ENCODE data around the gene PGPEP1. TPM values are rescaled to one million over a fixed set of nuclear protein-coding genes. Genes with fewer than 3 reads are reported as not detected.

The PGPEP1 gene
- total RNA-seq, 1 experiment from 2014 or later, result 15.8 TPM

DNA sequence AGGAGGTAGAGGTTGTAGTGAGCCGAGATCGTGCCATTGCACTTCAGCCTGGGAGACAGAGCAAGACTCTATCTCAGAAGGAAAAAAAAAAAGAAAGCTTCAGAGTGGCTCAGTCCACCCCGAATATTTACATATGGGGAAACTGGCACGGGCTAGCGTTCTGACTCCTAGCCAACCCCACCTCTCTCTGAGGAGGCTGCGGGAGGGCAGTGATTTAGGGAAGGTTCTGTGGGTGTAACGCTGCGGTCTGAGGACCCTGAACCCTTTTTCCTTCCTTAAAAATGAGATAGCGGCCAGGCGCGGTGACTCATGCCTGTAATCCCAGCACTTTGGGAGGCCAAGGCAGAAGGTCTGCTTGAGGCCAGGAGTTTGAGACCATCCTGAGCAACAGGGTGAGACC, 52.0 kb downstream of the PGPEP1 start:
- ChIA-PET CTCF (no interaction called here), POLR2A (ENCODE audit: low non-redundant PET) (no interaction called here)
- intact Hi-C loops (cut with micrococcal nuclease; ENCODE audit: unreplicated experiment), result no loop called here
- Histone ChIP-seq H3K27ac (ENCODE audit: low read depth, low read length, poor library complexity, severe bottlenecking) (no peak overlapping the region), H3K9me3 (ENCODE audit: low read depth, low read length, poor library complexity, severe bottlenecking) (no peaks in the 10 kb centered on the region), H3K36me3 (ENCODE audit: insufficient read depth, low read length, poor library complexity, severe bottlenecking) (no peaks in the 10 kb centered on the region), H3K4me1 (ENCODE audit: insufficient read depth, low read length, poor library complexity, severe bottlenecking) (peaks cover 10% of the 10 kb centered on the region), H3K4me3 (ENCODE audit: low read depth, low read length, poor library complexity, severe bottlenecking) (no peak overlapping the region), H3K27me3 (replicated peaks; ENCODE audit: insufficient read depth, low read depth, low read length, poor library complexity) (no peaks in the 10 kb centered on the region)
- TF ChIP-seq EZH2 (IDR thresholded peaks at IDR 0.05; ENCODE audit: borderline replicate concordance, low read depth, low read length, poor library complexity, severe bottlenecking), result no peak
- TF ChIP-seq, protein P1, sequence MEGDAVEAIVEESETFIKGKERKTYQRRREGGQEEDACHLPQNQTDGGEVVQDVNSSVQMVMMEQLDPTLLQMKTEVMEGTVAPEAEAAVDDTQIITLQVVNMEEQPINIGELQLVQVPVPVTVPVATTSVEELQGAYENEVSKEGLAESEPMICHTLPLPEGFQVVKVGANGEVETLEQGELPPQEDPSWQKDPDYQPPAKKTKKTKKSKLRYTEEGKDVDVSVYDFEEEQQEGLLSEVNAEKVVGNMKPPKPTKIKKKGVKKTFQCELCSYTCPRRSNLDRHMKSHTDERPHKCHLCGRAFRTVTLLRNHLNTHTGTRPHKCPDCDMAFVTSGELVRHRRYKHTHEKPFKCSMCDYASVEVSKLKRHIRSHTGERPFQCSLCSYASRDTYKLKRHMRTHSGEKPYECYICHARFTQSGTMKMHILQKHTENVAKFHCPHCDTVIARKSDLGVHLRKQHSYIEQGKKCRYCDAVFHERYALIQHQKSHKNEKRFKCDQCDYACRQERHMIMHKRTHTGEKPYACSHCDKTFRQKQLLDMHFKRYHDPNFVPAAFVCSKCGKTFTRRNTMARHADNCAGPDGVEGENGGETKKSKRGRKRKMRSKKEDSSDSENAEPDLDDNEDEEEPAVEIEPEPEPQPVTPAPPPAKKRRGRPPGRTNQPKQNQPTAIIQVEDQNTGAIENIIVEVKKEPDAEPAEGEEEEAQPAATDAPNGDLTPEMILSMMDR (conservative IDR thresholded peaks at IDR 0.05; ENCODE audit: low read depth, low read length), result no peak
- no peak for DNase-seq (ENCODE audit: low spot score)
- no TSS peak for BruUV-seq (replicated peaks)

DNA sequence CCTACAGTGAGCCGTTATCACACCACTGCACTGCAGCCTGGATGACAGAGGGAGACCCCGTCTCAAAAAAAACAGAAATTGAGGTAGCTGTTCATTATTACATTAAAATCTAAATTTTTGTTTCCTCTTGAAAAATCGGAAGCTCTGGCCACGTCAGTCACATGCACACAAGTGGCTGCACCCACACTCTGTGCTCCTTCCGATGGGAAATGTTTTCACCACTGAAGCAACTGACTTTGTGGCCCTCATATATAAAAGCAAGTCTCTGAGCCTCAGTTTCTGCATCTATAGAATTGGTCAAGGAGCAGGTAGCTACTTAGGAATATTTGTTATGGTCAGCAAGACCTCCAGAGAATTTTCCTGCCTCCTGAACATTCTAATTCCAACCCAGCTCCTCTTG, 52.5 kb downstream of the PGPEP1 start:
- POLR2A ChIA-PET (ENCODE audit: low non-redundant PET), result no interaction called here
- CTCF ChIA-PET, result no interaction called here

DNA sequence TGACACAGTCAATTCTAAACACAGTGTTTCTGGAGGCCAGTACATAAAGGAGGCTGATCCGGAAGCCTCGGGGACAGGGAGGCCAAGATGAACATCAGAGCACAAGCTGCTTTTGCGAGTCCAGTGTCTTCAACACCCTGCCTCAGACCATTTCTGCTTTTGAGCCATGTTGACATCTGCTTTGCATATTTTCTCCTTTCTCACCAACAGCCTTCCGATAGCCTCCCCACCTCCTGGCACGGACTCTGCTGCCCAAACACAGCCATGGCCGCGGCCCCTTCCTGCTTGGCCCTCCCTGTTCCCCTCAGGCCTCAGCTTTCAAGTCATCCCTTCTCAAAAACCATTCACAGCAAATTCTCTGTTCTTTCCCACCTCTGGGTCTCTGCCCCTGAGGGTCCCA, 53.4 kb downstream of the PGPEP1 start:
- Histone ChIP-seq H3K27me3 (replicated peaks; ENCODE audit: insufficient read depth, low read depth, low read length, poor library complexity) (no peaks in the 10 kb centered on the region), H3K36me3 (ENCODE audit: insufficient read depth, low read length, poor library complexity, severe bottlenecking) (no peaks in the 10 kb centered on the region), H3K9me3 (ENCODE audit: low read depth, low read length, poor library complexity, severe bottlenecking) (no peaks in the 10 kb centered on the region), H3K4me1 (ENCODE audit: insufficient read depth, low read length, poor library complexity, severe bottlenecking) (peaks cover under 1% of the 10 kb centered on the region), H3K4me3 (ENCODE audit: low read depth, low read length, poor library complexity, severe bottlenecking) (no peak overlapping the region), H3K27ac (ENCODE audit: low read depth, low read length, poor library complexity, severe bottlenecking) (no peak overlapping the region)
- BruUV-seq (replicated peaks), result no TSS peak
- ChIA-PET POLR2A (ENCODE audit: low non-redundant PET) (no interaction called here), CTCF (no interaction called here)
- DNase-seq (ENCODE audit: low spot score), result no peak
- intact Hi-C loops (cut with micrococcal nuclease; ENCODE audit: unreplicated experiment), result no loop called here
- no peak for TF ChIP-seq EZH2 (IDR thresholded peaks at IDR 0.05; ENCODE audit: borderline replicate concordance, low read depth, low read length, poor library complexity, severe bottlenecking)
- TF ChIP-seq, protein P1 (conservative IDR thresholded peaks at IDR 0.05; ENCODE audit: low read depth, low read length), result no peak

More for the DNA sequence above, 52.5 kb downstream of the PGPEP1 start:
- Histone ChIP-seq H3K9me3 (ENCODE audit: low read depth, low read length, poor library complexity, severe bottlenecking) (no peaks in the 10 kb centered on the region), H3K36me3 (ENCODE audit: insufficient read depth, low read length, poor library complexity, severe bottlenecking) (no peaks in the 10 kb centered on the region), H3K27ac (ENCODE audit: low read depth, low read length, poor library complexity, severe bottlenecking) (no peak overlapping the region), H3K4me1 (ENCODE audit: insufficient read depth, low read length, poor library complexity, severe bottlenecking) (peaks cover 8% of the 10 kb centered on the region), H3K27me3 (replicated peaks; ENCODE audit: insufficient read depth, low read depth, low read length, poor library complexity) (no peaks in the 10 kb centered on the region), H3K4me3 (ENCODE audit: low read depth, low read length, poor library complexity, severe bottlenecking) (no peak overlapping the region)
- intact Hi-C loops (cut with micrococcal nuclease; ENCODE audit: unreplicated experiment), result no loop called here
- TF ChIP-seq, protein P1 (conservative IDR thresholded peaks at IDR 0.05; ENCODE audit: low read depth, low read length), result no peak
- TF ChIP-seq EZH2 (IDR thresholded peaks at IDR 0.05; ENCODE audit: borderline replicate concordance, low read depth, low read length, poor library complexity, severe bottlenecking), result no peak
- no TSS peak for BruUV-seq (replicated peaks)
- DNase-seq (ENCODE audit: low spot score), result no peak
